Lower leg skin (tissue), 4 donors: Measurements from ENCODE around the gene MAGEB6. TPM values are rescaled to one million over a fixed set of nuclear protein-coding genes. Genes with fewer than 3 reads are reported as not detected.

Experiments used
- DNase-seq, 2 donors: peaks; one replicate each; pipeline ENCODE4 v3.0.0-alpha.2; 2019; ENCODE audit warnings: low spot score in 2 of 2
- H3K4me3 ChIP-seq: fragments of 200-600 bp; sonication (generic); 2 replicates; pipeline ENCODE4 v1.5.1; 2017; ENCODE audit warnings: mild to moderate bottlenecking, low read depth; ENCODE audit not compliant: poor library complexity, severe bottlenecking
- POLR2A ChIP-seq, 2 donors: fragments of 450-650 bp; IDR thresholded peaks; one replicate each; pipeline ENCODE4 v1.6.1; 2016 to 2017; ENCODE audit warnings: antibody characterized with exemption in 2 of 2, mild to moderate bottlenecking in 1 of 2, moderate library complexity in 1 of 2
- WGBS, 2 donors: methylation state at CpG; one replicate each; pipeline ENCODE4 v1.1.5; 2018; 5-methylcytosine and 5-hydroxymethylcytosine counted together
- intact Hi-C: fragments of 100-400 bp; cut with DNase I; formaldehyde crosslinking; loops from one replicate; pipeline ENCODE4 v1.15.0; 2023; ENCODE audit warnings: low total_unique reads
- total RNA-seq, 4 donors: library from RNA; depleted of rRNA; stranded (reverse); fragments of >200 nt; gene quantifications; one replicate each; pipeline ENCODE4 v1.1.0, GENCODE V29; 2016
- TF ChIP-seq, protein P1 (sequence below), 3 donors: fragments of 450-650 bp; IDR thresholded peaks; one replicate each; pipeline ENCODE4 v1.5.1; 2016; ENCODE audit warnings: antibody characterized with exemption in 3 of 3, mild to moderate bottlenecking in 3 of 3, moderate library complexity in 2 of 3

The MAGEB6 gene
- total RNA-seq, 4 donors from 2014 or later: not detected

DNA sequence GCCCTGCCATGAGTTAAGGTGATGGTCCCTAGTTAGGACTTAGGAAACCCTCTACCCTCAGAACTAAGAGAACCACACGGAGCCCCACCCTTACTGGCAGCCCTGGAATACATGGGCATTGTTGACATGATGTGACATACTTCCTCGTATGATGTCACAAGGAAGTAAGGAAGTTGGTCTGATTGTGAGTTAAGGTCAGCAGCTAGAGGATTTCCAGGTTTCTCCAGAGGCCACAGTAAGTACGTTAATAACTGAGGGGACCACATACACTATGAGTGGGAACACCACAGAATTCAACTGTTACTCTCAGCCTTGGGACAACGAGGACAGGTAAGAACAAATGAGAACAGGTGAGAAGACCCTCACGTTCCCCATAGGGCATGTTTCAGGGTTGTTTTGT lies 23.6 kb downstream of the MAGEB6 start, which contains the start of gene MAGEB5:
Gene MAGEB5, plus strand, starts transcription at position 301 of the 400 bp plus-strand sequence. CDS start 1,133 bp downstream, outside the sequence.
- intact Hi-C loops: no loop called here
- 68 to 75% methylated on average over 5 of the region's 5 CpGs for WGBS, 2 donors
- no peak for TF ChIP-seq POLR2A (IDR thresholded peaks at IDR 0.05)
- TF ChIP-seq, protein P1, sequence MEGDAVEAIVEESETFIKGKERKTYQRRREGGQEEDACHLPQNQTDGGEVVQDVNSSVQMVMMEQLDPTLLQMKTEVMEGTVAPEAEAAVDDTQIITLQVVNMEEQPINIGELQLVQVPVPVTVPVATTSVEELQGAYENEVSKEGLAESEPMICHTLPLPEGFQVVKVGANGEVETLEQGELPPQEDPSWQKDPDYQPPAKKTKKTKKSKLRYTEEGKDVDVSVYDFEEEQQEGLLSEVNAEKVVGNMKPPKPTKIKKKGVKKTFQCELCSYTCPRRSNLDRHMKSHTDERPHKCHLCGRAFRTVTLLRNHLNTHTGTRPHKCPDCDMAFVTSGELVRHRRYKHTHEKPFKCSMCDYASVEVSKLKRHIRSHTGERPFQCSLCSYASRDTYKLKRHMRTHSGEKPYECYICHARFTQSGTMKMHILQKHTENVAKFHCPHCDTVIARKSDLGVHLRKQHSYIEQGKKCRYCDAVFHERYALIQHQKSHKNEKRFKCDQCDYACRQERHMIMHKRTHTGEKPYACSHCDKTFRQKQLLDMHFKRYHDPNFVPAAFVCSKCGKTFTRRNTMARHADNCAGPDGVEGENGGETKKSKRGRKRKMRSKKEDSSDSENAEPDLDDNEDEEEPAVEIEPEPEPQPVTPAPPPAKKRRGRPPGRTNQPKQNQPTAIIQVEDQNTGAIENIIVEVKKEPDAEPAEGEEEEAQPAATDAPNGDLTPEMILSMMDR (IDR thresholded peaks at IDR 0.05): no peak
- DNase-seq: no peak
- no peak within 1 kb of the TSS for H3K4me3 ChIP-seq

DNA sequence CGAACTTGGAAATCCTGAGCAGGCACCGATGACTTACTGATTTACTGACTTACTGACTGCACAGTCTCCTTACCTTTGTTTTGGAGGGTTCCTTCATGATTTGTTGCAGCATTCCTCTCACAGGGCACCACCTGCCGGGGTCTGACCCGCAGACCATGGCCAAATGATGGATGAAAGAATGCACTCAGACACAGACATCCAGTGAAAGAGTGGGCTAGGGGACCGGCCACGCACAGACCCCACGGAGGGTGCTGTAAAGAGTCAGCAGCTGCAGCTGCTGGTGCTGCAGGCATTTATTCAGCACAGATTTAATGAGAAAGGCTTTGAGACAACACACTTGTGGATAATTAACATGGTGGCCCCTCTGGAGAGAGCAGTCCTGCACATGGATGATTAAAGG lies 27.1 kb downstream of the MAGEB6 start:
- no peak for DNase-seq
- intact Hi-C loops: no loop called here
- WGBS, 2 donors: 63 to 64% methylated on average over 7 of the region's 7 CpGs
- no peak overlapping the region for H3K4me3 ChIP-seq
- TF ChIP-seq, protein P1 (IDR thresholded peaks at IDR 0.05): no peak
- no peak for TF ChIP-seq POLR2A (IDR thresholded peaks at IDR 0.05)

DNA sequence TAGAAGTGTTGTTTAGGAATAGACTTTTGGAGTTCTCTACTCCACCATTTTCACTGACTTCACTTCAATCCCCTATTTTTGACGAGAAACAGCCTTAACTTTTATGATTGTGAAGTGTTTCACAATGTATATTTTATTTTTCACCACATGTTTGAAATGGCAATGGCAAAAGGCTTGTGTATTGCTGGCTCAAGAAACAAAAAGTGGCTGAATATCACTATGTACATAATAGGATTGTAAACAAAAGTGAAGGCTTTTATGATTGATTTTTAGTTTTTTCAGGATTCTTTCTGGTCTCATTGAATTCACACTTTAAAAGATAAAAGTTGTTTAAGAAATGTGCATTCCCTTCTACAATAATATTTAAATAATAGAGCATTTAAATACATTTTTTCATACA lies 41.9 kb downstream of the MAGEB6 start:
- DNase-seq: no peak
- no peak for TF ChIP-seq POLR2A (IDR thresholded peaks at IDR 0.05)
- TF ChIP-seq, protein P1 (IDR thresholded peaks at IDR 0.05): no peak
- 27 to 43% methylated on average over 1 of the region's 1 CpG for WGBS, 2 donors
- no peak overlapping the region for H3K4me3 ChIP-seq
- intact Hi-C loops: no loop called here

Other genes starting within 250 kb of the MAGEB6 start
- not detected for gene MAGEB18, start 54.1 kb upstream of the MAGEB6 start, total RNA-seq
- not detected for gene MAGEB6B, start 31.8 kb upstream of the MAGEB6 start, total RNA-seq
- not detected for gene MAGEB5, start 23.7 kb downstream of the MAGEB6 start, total RNA-seq